Activated CD8-positive, alpha-beta memory T cell treated with anti-CD3 and anti-CD28 coated beads, Interleukin-2, amount 50 U/mL, for 1 hour (primary cell): Measurements from ENCODE around the gene RAPH1.
"Not testable (repeated sequence)": the region's sequence is repeated elsewhere in the genome, so short reads cannot be mapped to it uniquely, and the experiment has no call there.

ENCODE experiments used
- DNase-seq: peaks from one replicate; pipeline ENCODE4 v3.0.0-alpha.2; 2020; ENCODE audit errors: extremely low read depth

RAPH1 gene

GRCh38 chr2:203432811-203433210 is 102.3 kb downstream of the RAPH1 start:
- DNase-seq, result no peak

- no peak for DNase-seq
Observed at GRCh38 chr2:203431391-203432185, 103.5 kb downstream of the RAPH1 start.

- DNase-seq, result not testable (repeated sequence)
Observed at GRCh38 chr2:203429643-203430042, 105.5 kb downstream of the RAPH1 start.

GRCh38 chr2:203427061-203427460 is 108.0 kb downstream of the RAPH1 start:
- no peak for DNase-seq

- DNase-seq, result no peak
Observed at GRCh38 chr2:203418271-203418670, 116.8 kb downstream of the RAPH1 start.

- DNase-seq, result no peak
Observed at GRCh38 chr2:203413796-203414195, 121.3 kb downstream of the RAPH1 start.

GRCh38 chr2:203412546-203413331 is 122.4 kb downstream of the RAPH1 start:
- no peak for DNase-seq

GRCh38 chr2:203407496-203407895 is 127.6 kb downstream of the RAPH1 start:
- no peak for DNase-seq

GRCh38 chr2:203404996-203405395 is 130.1 kb downstream of the RAPH1 start:
- DNase-seq, result no peak

GRCh38 chr2:203400805-203401585 is 134.1 kb downstream of the RAPH1 start:
- DNase-seq, result no peak

- no peak for DNase-seq
Observed at GRCh38 chr2:203399031-203399430, 136.1 kb downstream of the RAPH1 start.

GRCh38 chr2:203396667-203397066 is 138.4 kb downstream of the RAPH1 start:
- no peak for DNase-seq

GRCh38 chr2:203395858-203396257 is 139.2 kb downstream of the RAPH1 start:
- no peak for DNase-seq

- no peak for DNase-seq
Observed at GRCh38 chr2:203394519-203395227, 140.4 kb downstream of the RAPH1 start.

- not testable (repeated sequence) for DNase-seq
Observed at GRCh38 chr2:203388153-203388552, 146.9 kb downstream of the RAPH1 start.

GRCh38 chr2:203383038-203383437 is 152.1 kb downstream of the RAPH1 start:
- DNase-seq, result no peak

- no peak for DNase-seq
Observed at GRCh38 chr2:203379156-203379555, 155.9 kb downstream of the RAPH1 start.

- DNase-seq, result no peak
Observed at GRCh38 chr2:203376173-203376572, 158.9 kb downstream of the RAPH1 start.

GRCh38 chr2:203372706-203373105 is 162.4 kb downstream of the RAPH1 start:
- not testable (repeated sequence) for DNase-seq

GRCh38 chr2:203366639-203367466 is 168.2 kb downstream of the RAPH1 start:
- no peak for DNase-seq

GRCh38 chr2:203361922-203362321 is 173.2 kb downstream of the RAPH1 start:
- DNase-seq, result no peak
